Heart left ventricle (tissue), 16 donors: Measurements from ENCODE around the gene NR2F1-AS1. TPM values are rescaled to one million over a fixed set of nuclear protein-coding genes. Genes with fewer than 3 reads are reported as not detected.
"Not testable (repeated sequence)": the region's sequence is repeated elsewhere in the genome, so short reads cannot be mapped to it uniquely, and the experiment has no call there.

ENCODE experiments used
- ATAC-seq, 4 donors: fragments of 200-7000 bp; cut with Tn5 transposase; one replicate each; pipeline ENCODE4 v1.9.1; 2020 to 2022; ENCODE audit warnings: moderate library complexity in 4 of 4, mild to moderate bottlenecking in 3 of 4, moderate number of reproducible peaks in 1 of 4
- DNase-seq, 5 donors: peaks; one replicate each; pipeline ENCODE4 v3.0.0-alpha.2; 2020
- H3K27ac ChIP-seq, 12 donors: fragments of 200-600 bp; sonication (generic) in 4 of 12; one replicate each; pipeline versions ENCODE4 v1.5.0 to v1.8.0; 2016 to 2022; ENCODE audit warnings: mild to moderate bottlenecking in 2 of 12
- H3K27me3 ChIP-seq, 9 donors: fragments of 200-600 bp; sonication (generic) in 2 of 9; one replicate each; pipeline versions ENCODE4 v1.5.1 to v1.8.0; 2016 to 2022; ENCODE audit warnings: mild to moderate bottlenecking in 3 of 9
- H3K36me3 ChIP-seq, 9 donors: fragments of 200-600 bp; sonication (generic) in 2 of 9; one replicate each; pipeline versions ENCODE4 v1.5.0 to v1.8.0; 2018 to 2022; ENCODE audit warnings: mild to moderate bottlenecking in 2 of 9
- H3K4me1 ChIP-seq, 12 donors: fragments of 200-600 bp; sonication (generic) in 4 of 12; one replicate each; pipeline versions ENCODE4 v1.5.0 to v1.8.0; 2016 to 2022; ENCODE audit warnings: mild to moderate bottlenecking in 3 of 12
- H3K4me3 ChIP-seq, 12 donors: fragments of 200-600 bp; sonication (generic) in 4 of 12; one replicate each; pipeline versions ENCODE4 v1.5.0 to v1.8.0; 2017 to 2022; ENCODE audit warnings: mild to moderate bottlenecking in 9 of 12, moderate library complexity in 4 of 12
- H3K9me3 ChIP-seq, 12 donors: fragments of 200-600 bp; sonication (generic) in 4 of 12; one replicate each; pipeline versions ENCODE4 v1.5.0 to v1.8.0; 2016 to 2022; ENCODE audit warnings: mild to moderate bottlenecking in 1 of 12
- POLR2A ChIP-seq, 2 donors: fragments of 450-650 bp; IDR thresholded peaks; one replicate each; pipeline ENCODE4 v1.6.1; 2017; ENCODE audit warnings: antibody characterized with exemption in 2 of 2, mild to moderate bottlenecking in 2 of 2, moderate library complexity in 2 of 2
- WGBS, 4 donors: extraction: QIAGEN DNeasy Blood & Tissue Kit in 2 of 4; methylation state at CpG; one replicate each; pipeline versions ENCODE4 v1.1.5 to v1.1.7; 2013 to 2018; 5-methylcytosine and 5-hydroxymethylcytosine counted together
- intact Hi-C, 10 donors: fragments of 100-400 bp; cut with DNase I; formaldehyde crosslinking; loops; one replicate each; pipeline versions ENCODE4 v1.11.1 to v1.14.2; 2022
- polyA plus RNA-seq, 2 donors: library from polyadenylated mRNA; stranded (reverse); fragments of 200-250 nt; gene quantifications; one replicate each; pipeline ENCODE4 v1.2.3, GENCODE V29; 2013
- total RNA-seq, 9 donors: library from RNA; depleted of rRNA in 2 of 9; stranded (reverse); fragments of >200 nt in 2 of 9; fragmentation: NEBNext Ultra II Directional in 3 of 9; extraction: Animal tissue kit (Norgen Biotek cat#: 25700) in 3 of 9; gene quantifications; one replicate each; pipeline versions ENCODE4 v1.1.0 to v1.2.4, GENCODE V29; 2016 to 2023
- TF ChIP-seq, protein P1 (sequence below), 12 donors: fragments of 200-600 bp; sonication (generic) in 4 of 12; IDR thresholded peaks; one replicate each; pipeline versions ENCODE4 v1.5.0 to v1.8.0; 2018 to 2022; ENCODE audit warnings: antibody characterized with exemption in 12 of 12, mild to moderate bottlenecking in 5 of 12
- donor health status: ischemic (EF 13 %, LVEDD 7.1; RV severe dilation, severe dysfunction).
- donor health status: healthy with polysubstance abuse.
- donor health status: DM: no; HTN: yes; CAD: no.
- donor health status: DM: no; HTN: no; CAD: no.
- donor health status: ischemic (EF 25% LVEDD 6.9; RV normal size, moderate dysfunction).
- donor health status: ischemic (EF 25% LVEDD 5.7; RV mildly dilated, moderate dysfunction).
- donor health status: healthy.
- donor health status: DM: yes; HTN: yes; CAD: no.
- donor health status: ischemic (EF 35%, LVEDD 5.7; RV mildly dilated, moderate dysfunction).
- donor health status: nonischemic (EF 11% LVEDD 7.7; RV severe dilation, severe dysfunction).
- donor health status: DM: yes; HTN: yes; CAD: no.
- donor health status: PGD.
- donor health status: ischemic (EF 29% LVEDD 5.4; RV normal size, mild dysfunction).
- donor health status: nonischemic (EF 23%, LVEDD 6.1; RV moderate dilation, normal function).

NR2F1-AS1 gene
- total and polyA plus RNA-seq, 11 donors = 0.17 to 4.5 (median 0.67) TPM; not detected in 3

- Histone ChIP-seq H3K27me3 (no peaks in the 10 kb centered on the region), H3K27ac (no peak overlapping the region), H3K36me3 (no peaks in the 10 kb centered on the region), H3K4me1 (no peaks in the 10 kb centered on the region), H3K4me3 (no peak overlapping the region), H3K9me3 (no peaks in the 10 kb centered on the region)
- intact Hi-C loops = no loop called here
- ATAC-seq (no peak), DNase-seq (no peak)
- TF ChIP-seq, protein P1, sequence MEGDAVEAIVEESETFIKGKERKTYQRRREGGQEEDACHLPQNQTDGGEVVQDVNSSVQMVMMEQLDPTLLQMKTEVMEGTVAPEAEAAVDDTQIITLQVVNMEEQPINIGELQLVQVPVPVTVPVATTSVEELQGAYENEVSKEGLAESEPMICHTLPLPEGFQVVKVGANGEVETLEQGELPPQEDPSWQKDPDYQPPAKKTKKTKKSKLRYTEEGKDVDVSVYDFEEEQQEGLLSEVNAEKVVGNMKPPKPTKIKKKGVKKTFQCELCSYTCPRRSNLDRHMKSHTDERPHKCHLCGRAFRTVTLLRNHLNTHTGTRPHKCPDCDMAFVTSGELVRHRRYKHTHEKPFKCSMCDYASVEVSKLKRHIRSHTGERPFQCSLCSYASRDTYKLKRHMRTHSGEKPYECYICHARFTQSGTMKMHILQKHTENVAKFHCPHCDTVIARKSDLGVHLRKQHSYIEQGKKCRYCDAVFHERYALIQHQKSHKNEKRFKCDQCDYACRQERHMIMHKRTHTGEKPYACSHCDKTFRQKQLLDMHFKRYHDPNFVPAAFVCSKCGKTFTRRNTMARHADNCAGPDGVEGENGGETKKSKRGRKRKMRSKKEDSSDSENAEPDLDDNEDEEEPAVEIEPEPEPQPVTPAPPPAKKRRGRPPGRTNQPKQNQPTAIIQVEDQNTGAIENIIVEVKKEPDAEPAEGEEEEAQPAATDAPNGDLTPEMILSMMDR (IDR thresholded peaks at IDR 0.05) = no peak
- TF ChIP-seq POLR2A (IDR thresholded peaks at IDR 0.05) = no peak
- WGBS, 4 donors = 83 to 97% (median 92%) methylated on average over 2 of the region's 2 CpGs
Measured at GRCh38 chr5:93511445-93511844, 69.6 kb downstream of the NR2F1-AS1 start.

DNA sequence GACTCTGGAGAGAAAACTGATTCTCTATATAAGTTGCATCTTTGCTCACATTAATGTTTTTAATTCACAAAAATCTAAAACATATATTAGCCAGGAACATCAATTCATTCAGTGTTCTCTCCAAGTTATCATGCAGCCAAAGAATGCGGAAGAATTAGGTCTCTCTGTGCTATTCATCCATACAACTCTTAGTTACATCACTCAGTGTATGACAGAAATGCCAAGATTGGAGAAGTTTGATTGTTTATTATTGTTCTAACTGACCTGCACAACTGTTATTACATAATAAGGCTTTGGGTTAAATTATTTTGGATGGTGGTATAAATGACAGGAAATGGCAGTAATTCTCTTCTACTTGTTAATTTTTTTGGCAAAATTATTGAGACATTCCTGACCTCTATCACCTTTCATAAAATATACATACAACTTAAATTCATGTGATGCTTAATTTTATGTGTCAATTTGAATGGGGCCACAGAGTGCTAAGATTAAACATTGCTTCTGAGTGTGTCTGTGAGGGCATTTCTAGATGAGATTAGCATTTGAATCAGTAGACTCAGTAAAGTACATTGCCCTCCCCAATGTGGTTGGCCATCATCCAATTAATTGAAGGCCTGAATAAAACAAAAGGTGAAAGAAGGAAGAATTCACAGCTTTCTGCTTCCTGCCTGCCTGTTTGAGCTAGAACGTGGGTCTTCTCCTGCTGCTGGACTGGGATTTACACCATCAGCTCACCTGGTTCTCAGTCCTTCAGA, 70.2 kb downstream of the NR2F1-AS1 start:
- TF ChIP-seq POLR2A (IDR thresholded peaks at IDR 0.05) = no peak
- TF ChIP-seq, protein P1 (IDR thresholded peaks at IDR 0.05) = no peak
- whole genome bisulfite sequencing, 4 donors = 44 to 64% (median 61%) methylated on average over 2 of the region's 2 CpGs
- no peak for ATAC-seq

GRCh38 chr5:93505553-93505952, 75.5 kb downstream of the NR2F1-AS1 start:
- H3K36me3 ChIP-seq, H3K4me3 ChIP-seq, H3K9me3 ChIP-seq, H3K27me3 ChIP-seq, ATAC-seq, DNase-seq, intact Hi-C loops, H3K27ac ChIP-seq, H3K4me1 ChIP-seq: not testable (repeated sequence)
- WGBS, 4 donors = 86 to 92% (median 90%) methylated on average over 3 of the region's 3 CpGs

More for the DNA sequence above, 70.2 kb downstream of the NR2F1-AS1 start:
- no peaks in the 10 kb centered on the region for H3K27me3 ChIP-seq
- no peaks in the 10 kb centered on the region for H3K4me1 ChIP-seq
- intact Hi-C loops = no loop called here
- H3K36me3 ChIP-seq = no peaks in the 10 kb centered on the region
- no peak for DNase-seq
- H3K4me3 ChIP-seq = no peak overlapping the region
- no peak overlapping the region for H3K27ac ChIP-seq
- no peaks in the 10 kb centered on the region for H3K9me3 ChIP-seq

- intact Hi-C loops = no loop called here
- DNase-seq (no peak), ATAC-seq (no peak)
- TF ChIP-seq, protein P1 (IDR thresholded peaks at IDR 0.05) = no peak
- TF ChIP-seq POLR2A (IDR thresholded peaks at IDR 0.05) = no peak
- Histone ChIP-seq H3K4me3 (no peak overlapping the region), H3K36me3 (no peaks in the 10 kb centered on the region), H3K27ac (no peak overlapping the region), H3K9me3 (no peaks in the 10 kb centered on the region), H3K4me1 (no peaks in the 10 kb centered on the region), H3K27me3 (no peaks in the 10 kb centered on the region)
- WGBS, 4 donors = 33 to 57% (median 38%) methylated on average over 1 of the region's 1 CpG
Measured at GRCh38 chr5:93503598-93504067, 77.4 kb downstream of the NR2F1-AS1 start.
